ENCODE measurements around the gene APOL3. TPM values are rescaled to one million over a fixed set of nuclear protein-coding genes. Genes with fewer than 3 reads are reported as not detected.
"Not testable (repeated sequence)": the region's sequence is repeated elsewhere in the genome, so short reads cannot be mapped to it uniquely, and the experiment has no call there.

Gene APOL3
- total RNA-seq, 2 experiments from 2014 or later: 119 to 121 TPM

DNA sequence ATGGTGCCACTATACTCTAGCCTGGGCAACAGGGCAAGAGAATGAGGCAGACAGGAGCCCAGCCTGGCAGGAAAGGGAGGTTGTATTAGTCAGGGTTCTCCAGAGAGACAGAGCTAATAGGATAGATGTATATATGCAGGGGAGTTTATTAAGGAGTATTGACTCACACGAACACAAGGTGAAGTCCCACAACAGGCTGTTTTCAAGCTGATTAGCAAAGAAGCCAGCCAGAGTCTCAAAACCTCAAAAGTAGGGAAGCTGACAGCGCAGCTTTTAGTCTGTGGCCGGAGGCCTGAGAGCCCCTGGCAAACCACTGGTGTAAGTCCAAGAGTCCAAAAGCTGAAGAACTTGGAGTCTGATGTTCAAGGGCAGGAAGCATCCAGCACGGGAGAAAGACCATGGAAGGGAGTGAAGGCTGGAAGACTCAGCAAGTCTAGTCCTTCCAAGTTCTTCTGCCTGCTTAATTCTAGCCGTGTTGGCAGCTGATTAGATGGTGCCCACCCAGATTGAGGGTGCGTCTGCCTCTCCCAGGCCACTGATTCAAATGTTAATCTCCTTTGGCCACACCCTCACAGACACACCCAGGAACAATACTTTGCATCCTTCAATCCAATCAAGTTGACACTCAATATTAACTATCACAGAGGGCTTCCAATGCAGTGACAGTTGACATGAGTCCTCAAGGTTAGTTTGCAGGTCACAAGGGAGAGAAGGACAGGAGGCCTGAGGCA is 39.8 kb downstream of the APOL3 start:
- CTCF ChIA-PET, POLR2A ChIA-PET, H3K27ac Mint-ChIP-seq: not testable (repeated sequence)

DNA sequence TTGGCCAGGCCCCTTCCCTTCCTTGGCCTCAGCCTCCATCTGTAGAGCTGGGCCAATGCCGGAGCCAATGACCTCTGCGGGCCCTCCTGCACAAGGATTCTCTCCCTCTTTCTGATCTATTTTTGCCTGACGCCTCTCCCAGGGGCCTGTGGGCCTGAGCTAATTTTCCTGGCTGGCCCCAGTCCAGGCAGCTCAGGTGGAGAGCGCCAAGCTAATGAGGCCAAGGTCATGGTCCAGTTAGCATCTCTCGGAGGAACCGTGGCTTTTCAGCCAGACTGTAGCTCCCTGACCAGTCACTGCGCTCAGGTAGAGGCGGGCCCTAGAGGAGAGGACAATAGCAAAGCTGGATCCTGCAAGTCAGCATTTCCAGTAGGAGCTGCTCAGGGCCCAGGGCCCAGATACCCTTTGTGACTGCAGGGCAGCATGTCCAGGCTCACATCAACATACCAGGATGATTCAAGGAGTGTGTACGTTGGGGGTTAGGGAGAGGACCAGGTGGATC is 43.5 kb downstream of the APOL3 start:
- no peak for DNase-seq
- Mint-ChIP-seq H3K27ac (no peak overlapping the region), H3K36me3 (ENCODE audit: low read depth) (no peaks in the 10 kb centered on the region), H3K9me3 (no peaks in the 10 kb centered on the region), H3K4me1 (no peaks in the 10 kb centered on the region), H3K27me3 (no peaks in the 10 kb centered on the region), H3K4me3 (no peak overlapping the region)
- ChIA-PET POLR2A (no interaction called here), CTCF (interaction anchor here (3.3 kb wide), 1 partner anchor 51 kb away, joined by 10 read pairs; no protein-coding TSS in a partner anchor)

More for the DNA sequence above, 39.8 kb downstream of the APOL3 start:
- not testable (repeated sequence) for H3K9me3 Mint-ChIP-seq; DNase-seq; H3K27me3 Mint-ChIP-seq; H3K36me3 Mint-ChIP-seq (ENCODE audit: low read depth); H3K4me3 Mint-ChIP-seq
- peaks cover 13% of the 10 kb centered on the region for H3K4me1 Mint-ChIP-seq

DNA sequence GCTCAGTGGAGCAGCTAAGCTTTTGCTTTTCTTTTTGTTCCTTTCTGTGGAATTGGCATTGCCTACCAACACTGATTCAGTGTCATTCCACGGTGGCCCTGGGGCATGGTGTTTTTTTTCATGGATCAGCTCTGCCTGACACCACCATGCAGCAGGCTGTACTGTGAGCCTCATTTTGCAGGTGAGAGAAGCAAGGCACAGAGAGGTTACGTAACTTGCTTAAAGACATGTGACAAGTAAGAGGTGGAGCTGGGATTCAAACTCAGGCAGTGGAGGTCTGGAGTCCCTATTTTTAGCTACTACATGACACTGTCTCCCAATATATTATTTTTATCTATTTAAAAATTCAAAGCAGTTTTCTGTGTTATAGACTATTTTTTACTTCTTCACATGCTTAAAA is 44.4 kb downstream of the APOL3 start:
- H3K36me3 Mint-ChIP-seq (ENCODE audit: low read depth): no peaks in the 10 kb centered on the region
- CTCF ChIA-PET: interaction anchor here (0.7 to 3.3 kb wide), 2 partner anchors 50 to 619 kb away, joined by 3 to 10 read pairs; no protein-coding TSS in a partner anchor
- no peak overlapping the region for H3K27ac Mint-ChIP-seq
- H3K4me3 Mint-ChIP-seq: no peak overlapping the region
- no peaks in the 10 kb centered on the region for H3K4me1 Mint-ChIP-seq
- POLR2A ChIA-PET: no interaction called here
- no peaks in the 10 kb centered on the region for H3K27me3 Mint-ChIP-seq
- H3K9me3 Mint-ChIP-seq: no peaks in the 10 kb centered on the region
- no peak for DNase-seq

DNA sequence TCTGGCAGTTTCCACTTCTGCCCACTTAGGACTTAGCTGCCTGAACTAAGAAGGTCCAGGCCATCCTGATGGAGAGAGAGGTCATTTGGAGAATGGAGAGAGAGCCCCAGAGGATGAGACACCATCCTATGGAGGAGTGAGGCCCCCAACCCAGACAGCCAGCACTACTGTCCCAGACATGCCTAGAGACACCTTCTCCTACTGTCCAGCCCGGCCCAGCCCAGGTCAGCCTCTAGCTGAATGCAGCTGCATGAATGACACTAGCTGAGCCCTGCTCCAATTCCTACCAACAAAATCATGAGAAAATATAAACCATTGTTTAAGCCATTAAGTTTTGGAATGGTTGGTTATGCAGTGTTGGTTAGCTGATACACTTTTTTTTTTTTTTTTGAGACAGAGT is 47.4 kb downstream of the APOL3 start:
- Mint-ChIP-seq H3K27ac (no peak overlapping the region), H3K9me3 (no peaks in the 10 kb centered on the region), H3K4me1 (no peaks in the 10 kb centered on the region), H3K27me3 (no peaks in the 10 kb centered on the region), H3K4me3 (no peak overlapping the region), H3K36me3 (ENCODE audit: low read depth) (no peaks in the 10 kb centered on the region)
- DNase-seq: no peak
- CTCF ChIA-PET: interaction anchor here (2.0 to 3.7 kb wide), 2 partner anchors 11 to 47 kb away, joined by 8 to 9 read pairs; no protein-coding TSS in a partner anchor
- POLR2A ChIA-PET: no interaction called here

DNA sequence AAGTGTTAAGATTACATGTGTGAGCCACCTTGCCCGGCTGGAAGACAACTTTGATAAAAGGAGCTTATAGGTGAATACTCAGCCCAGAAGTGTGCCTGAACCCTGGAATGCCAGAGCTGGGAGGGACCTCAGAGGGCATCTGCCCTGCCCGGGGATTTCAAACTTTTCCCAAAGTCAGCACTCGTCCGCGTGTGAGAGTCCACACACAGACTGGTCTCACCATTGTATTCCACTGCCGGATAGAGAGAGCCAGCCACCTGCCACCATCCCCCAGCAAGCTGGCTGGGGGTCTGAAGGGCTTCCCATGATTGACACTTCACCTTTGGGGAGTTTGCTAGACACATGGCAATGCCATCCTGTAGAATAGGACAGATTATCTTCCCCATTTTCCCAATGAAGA is 49.2 kb downstream of the APOL3 start:
- Mint-ChIP-seq H3K4me1 (no peaks in the 10 kb centered on the region), H3K36me3 (ENCODE audit: low read depth) (no peaks in the 10 kb centered on the region), H3K4me3 (no peak overlapping the region), H3K9me3 (no peaks in the 10 kb centered on the region), H3K27ac (no peak overlapping the region), H3K27me3 (peaks cover 6% of the 10 kb centered on the region)
- ChIA-PET POLR2A (no interaction called here), CTCF (interaction anchor here (3.7 kb wide), 1 partner anchor 45 kb away, joined by 9 read pairs; no protein-coding TSS in a partner anchor)
- no peak for DNase-seq

DNA sequence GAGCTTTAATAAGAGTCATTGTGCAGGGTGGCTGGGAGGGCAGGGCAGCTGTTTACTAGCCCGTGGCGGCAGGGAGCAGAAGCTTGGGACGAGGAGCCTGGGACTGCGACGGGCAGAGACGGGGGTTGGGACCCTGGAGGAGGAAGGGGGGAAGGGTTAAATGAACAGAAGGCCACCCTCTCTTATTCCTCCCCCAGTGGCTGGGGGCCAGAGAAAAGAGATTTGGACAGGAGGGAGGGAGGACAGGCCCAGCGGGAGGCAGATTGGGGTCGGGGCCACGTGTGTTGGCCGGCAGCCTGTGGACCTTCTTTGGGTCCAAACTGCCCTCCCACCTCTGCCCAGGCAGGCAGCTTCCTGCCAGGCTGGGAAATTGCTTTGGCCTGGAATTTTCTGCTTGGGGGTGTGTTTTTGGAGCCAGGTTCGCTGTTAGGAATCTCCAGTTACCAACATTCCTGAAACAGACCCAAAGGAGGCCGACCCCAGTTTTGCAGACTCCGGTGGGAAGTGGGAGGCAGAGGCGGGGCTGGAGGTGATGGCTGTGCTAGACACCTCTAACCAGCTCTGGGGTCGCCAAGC is 50.2 kb downstream of the APOL3 start:
- Mint-ChIP-seq H3K4me1 (no peaks in the 10 kb centered on the region), H3K27ac (no peak overlapping the region), H3K27me3 (peaks cover 11% of the 10 kb centered on the region), H3K4me3 (no peak overlapping the region), H3K36me3 (ENCODE audit: low read depth) (no peaks in the 10 kb centered on the region), H3K9me3 (no peaks in the 10 kb centered on the region)
- POLR2A ChIA-PET: no interaction called here
- DNase-seq: no peak
- CTCF ChIA-PET: interaction anchor here (3.7 kb wide), 1 partner anchor 44 kb away, joined by 9 read pairs; no protein-coding TSS in a partner anchor

DNA sequence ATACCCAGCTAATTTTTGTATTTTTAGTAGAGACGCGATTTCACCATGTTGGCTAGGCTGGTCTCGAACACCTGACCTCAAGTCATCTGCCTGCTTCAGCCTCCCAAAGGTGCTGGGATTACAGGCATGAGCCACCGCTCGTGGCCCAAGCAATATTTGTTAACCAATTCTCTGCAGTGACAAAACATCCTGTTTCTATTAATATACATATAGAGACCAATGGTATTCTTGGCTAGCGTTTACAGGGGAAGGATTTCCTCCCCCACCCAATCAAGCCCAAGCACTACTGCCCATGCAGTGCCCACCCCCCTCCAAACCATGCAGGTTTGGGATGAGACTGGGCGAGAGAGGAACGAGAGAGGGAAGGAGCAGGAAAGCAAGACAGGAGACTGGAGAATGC is 53.1 kb downstream of the APOL3 start:
- Mint-ChIP-seq H3K27ac (no peak overlapping the region), H3K4me1 (no peaks in the 10 kb centered on the region), H3K9me3 (no peaks in the 10 kb centered on the region), H3K36me3 (ENCODE audit: low read depth) (no peaks in the 10 kb centered on the region), H3K27me3 (peaks cover 15% of the 10 kb centered on the region), H3K4me3 (no peak overlapping the region)
- DNase-seq: no peak
- POLR2A ChIA-PET: no interaction called here
- CTCF ChIA-PET: no interaction called here

DNA sequence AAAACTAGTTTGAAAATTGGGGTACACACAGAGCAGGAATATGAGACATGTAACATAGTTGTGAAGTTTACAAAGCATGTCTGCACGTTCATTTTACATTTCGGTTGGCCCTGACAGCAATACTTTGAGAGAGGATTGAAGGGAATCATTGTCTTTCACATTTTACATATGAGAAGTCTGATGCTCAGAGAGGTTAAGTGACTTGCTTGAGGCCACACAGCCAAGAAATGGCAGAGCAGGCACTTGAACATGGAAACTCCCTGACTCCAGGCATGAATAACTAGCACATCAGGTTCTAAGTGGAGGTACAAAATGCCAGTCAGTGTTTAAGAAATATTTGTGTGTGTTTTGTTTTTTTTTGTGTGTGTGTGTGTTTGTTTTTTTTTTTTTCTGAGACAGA is 53.6 kb downstream of the APOL3 start:
- no peaks in the 10 kb centered on the region for H3K4me1 Mint-ChIP-seq
- no peak for DNase-seq
- no peaks in the 10 kb centered on the region for H3K36me3 Mint-ChIP-seq (ENCODE audit: low read depth)
- no peaks in the 10 kb centered on the region for H3K9me3 Mint-ChIP-seq
- POLR2A ChIA-PET: no interaction called here
- no peak overlapping the region for H3K27ac Mint-ChIP-seq
- H3K4me3 Mint-ChIP-seq: no peak overlapping the region
- peaks cover 15% of the 10 kb centered on the region for H3K27me3 Mint-ChIP-seq
- CTCF ChIA-PET: no interaction called here

DNA sequence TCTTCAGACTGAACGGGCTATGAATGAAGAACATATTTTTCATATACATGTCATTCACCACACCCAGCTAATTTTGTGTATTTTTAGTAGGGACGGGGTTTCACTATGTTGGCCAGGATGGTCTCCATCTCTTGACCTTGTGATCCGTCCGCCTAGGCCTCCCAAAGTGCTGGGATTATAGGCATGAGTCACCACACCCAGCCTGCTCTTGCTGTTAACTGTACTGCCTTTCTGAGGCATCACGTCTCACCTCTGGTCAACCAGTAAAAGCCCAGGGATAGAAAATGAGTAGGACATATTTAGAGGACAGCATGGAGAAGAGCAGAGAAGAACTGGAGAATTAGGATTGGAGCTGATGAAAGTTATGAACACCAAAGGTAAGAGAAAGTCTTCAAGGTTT is 55.6 kb downstream of the APOL3 start:
- no peaks in the 10 kb centered on the region for H3K9me3 Mint-ChIP-seq
- CTCF ChIA-PET: interaction anchor here (0.6 to 2.1 kb wide), 2 partner anchors 39 to 157 kb away, joined by 4 to 5 read pairs; no protein-coding TSS in a partner anchor
- H3K4me3 Mint-ChIP-seq: no peak overlapping the region
- H3K4me1 Mint-ChIP-seq: no peaks in the 10 kb centered on the region
- no peak overlapping the region for H3K27ac Mint-ChIP-seq
- H3K27me3 Mint-ChIP-seq: peaks cover 17% of the 10 kb centered on the region
- H3K36me3 Mint-ChIP-seq (ENCODE audit: low read depth): no peaks in the 10 kb centered on the region
- no peak for DNase-seq
- POLR2A ChIA-PET: no interaction called here

DNA sequence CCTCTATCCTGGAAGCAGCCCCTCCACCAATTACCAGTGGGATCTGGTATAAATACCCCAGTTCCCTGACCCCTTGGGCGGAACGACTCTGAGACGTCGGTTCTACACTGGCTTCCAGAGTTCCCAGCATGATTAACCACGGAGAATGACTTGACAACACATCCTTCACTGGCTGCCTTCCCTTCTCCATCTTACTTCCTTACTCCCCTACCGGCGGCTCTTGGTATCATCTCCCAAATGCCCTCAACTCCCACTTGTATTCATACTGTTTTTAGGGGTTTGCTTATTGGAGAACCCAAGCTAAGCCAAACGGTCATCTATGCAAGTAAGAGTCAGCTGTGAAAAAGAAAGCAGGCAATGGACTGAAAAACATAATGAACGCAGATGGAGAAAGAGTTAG is 56.1 kb downstream of the APOL3 start:
- Mint-ChIP-seq H3K9me3 (no peaks in the 10 kb centered on the region), H3K4me3 (no peak overlapping the region), H3K27ac (no peak overlapping the region), H3K27me3 (peaks cover 19% of the 10 kb centered on the region), H3K4me1 (no peaks in the 10 kb centered on the region), H3K36me3 (ENCODE audit: low read depth) (no peaks in the 10 kb centered on the region)
- POLR2A ChIA-PET: no interaction called here
- CTCF ChIA-PET: interaction anchor here (0.6 to 2.1 kb wide), 2 partner anchors 38 to 157 kb away, joined by 4 to 5 read pairs; no protein-coding TSS in a partner anchor
- DNase-seq: no peak

DNA sequence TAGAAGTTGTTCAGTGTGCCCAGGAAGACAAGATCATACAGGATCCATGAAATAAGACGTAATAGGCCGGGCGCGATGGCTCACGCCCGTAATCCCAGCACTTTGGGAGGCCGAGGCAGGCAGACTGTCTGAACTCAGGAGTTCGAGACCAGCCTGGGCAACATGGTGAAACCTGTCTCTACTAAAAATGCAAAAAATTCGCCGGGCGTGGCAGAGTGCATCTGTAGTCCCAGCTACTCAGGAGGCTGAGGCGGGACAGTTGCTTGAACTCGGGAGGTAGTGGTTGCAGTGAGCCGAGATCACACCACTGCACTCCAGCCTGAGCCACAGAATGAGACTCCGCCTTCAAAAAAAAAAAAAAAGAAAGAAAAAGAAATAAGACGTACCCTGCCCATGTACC is 56.7 kb downstream of the APOL3 start:
- no peak overlapping the region for H3K27ac Mint-ChIP-seq
- no peaks in the 10 kb centered on the region for H3K36me3 Mint-ChIP-seq (ENCODE audit: low read depth)
- H3K27me3 Mint-ChIP-seq: peaks cover 19% of the 10 kb centered on the region
- no peak for DNase-seq
- no peaks in the 10 kb centered on the region for H3K9me3 Mint-ChIP-seq
- no peaks in the 10 kb centered on the region for H3K4me1 Mint-ChIP-seq
- CTCF ChIA-PET: interaction anchor here (2.1 kb wide), 1 partner anchor 38 kb away, joined by 5 read pairs; no protein-coding TSS in a partner anchor
- POLR2A ChIA-PET: no interaction called here
- H3K4me3 Mint-ChIP-seq: no peak overlapping the region

DNA sequence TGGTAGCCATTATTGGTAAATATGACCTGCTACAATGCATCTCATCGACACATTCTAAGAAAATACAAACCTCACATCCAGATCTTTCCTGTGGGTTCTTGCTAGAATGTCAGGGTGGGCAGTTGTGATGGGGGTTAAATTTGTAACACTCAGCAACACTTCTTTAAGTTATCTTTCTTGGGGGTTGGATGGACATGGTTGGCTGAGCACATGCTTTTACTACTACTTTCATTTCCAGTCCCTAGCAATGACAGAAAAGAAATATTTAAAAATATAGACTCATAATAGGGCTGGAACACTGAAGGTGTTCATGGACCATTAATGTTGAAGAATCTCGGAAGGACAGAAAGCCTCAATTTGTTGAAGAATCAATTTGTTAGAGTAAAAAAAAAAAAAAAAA is 57.6 kb downstream of the APOL3 start:
- CTCF ChIA-PET: interaction anchor here (2.1 kb wide), 1 partner anchor 37 kb away, joined by 5 read pairs; no protein-coding TSS in a partner anchor
- Mint-ChIP-seq H3K4me1 (no peaks in the 10 kb centered on the region), H3K4me3 (no peak overlapping the region), H3K27me3 (peaks cover 19% of the 10 kb centered on the region), H3K9me3 (no peaks in the 10 kb centered on the region), H3K36me3 (ENCODE audit: low read depth) (no peaks in the 10 kb centered on the region), H3K27ac (no peak overlapping the region)
- POLR2A ChIA-PET: no interaction called here
- DNase-seq: no peak

DNA sequence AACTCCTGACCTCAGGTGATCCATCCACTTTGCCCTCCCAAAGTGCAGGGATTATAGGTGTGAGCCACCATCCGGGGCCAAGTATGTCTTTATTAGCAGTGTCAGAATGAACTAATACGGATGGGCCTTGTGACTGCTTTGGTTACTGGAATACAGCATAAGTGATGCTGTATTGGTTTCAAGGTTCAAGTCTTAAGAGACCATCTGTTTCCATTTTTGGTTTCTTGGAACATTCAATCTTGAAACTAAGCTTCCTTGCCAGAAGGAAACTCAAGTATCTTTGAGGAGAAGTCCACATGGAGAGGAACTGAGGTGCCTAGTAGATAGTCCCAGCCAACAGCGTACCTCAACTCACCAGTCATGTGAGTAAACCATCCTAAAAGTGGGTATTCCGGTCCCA is 58.8 kb downstream of the APOL3 start:
- Mint-ChIP-seq H3K4me3 (no peak overlapping the region), H3K4me1 (no peaks in the 10 kb centered on the region), H3K36me3 (ENCODE audit: low read depth) (no peaks in the 10 kb centered on the region), H3K9me3 (no peaks in the 10 kb centered on the region), H3K27ac (no peak overlapping the region), H3K27me3 (peaks cover 16% of the 10 kb centered on the region)
- ChIA-PET POLR2A (no interaction called here), CTCF (no interaction called here)
- no peak for DNase-seq

DNA sequence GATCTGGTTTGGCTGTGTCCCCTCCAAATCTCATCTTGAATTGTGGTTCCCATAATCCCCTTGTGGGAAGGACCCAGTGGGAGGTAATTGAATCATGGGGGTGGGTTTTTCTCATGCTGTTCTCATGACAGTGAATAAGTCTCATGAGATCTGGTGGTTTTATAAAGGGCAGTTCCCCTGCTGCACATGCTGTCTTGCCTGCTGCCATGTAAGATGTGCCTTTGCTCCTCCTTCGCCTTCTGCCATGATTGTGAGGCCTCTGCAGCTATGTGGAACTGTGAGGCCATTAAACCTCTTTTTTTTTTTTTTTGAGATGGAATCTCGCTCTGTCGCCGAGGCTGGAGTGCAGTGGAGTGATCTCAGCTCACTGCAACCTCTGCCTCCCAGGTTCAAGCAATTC is 59.6 kb downstream of the APOL3 start:
- POLR2A ChIA-PET; H3K9me3 Mint-ChIP-seq; CTCF ChIA-PET; H3K4me3 Mint-ChIP-seq; H3K27ac Mint-ChIP-seq; DNase-seq; H3K4me1 Mint-ChIP-seq; H3K36me3 Mint-ChIP-seq (ENCODE audit: low read depth): not testable (repeated sequence)
- peaks cover 12% of the 10 kb centered on the region for H3K27me3 Mint-ChIP-seq

All from activated CD4-positive, alpha-beta memory T cell treated with anti-CD3 and anti-CD28 coated beads, Interleukin-2, amount 10 ng/mL, durations not matched to agents 7 days and 5 days (primary cell).